H1 (cell line): ENCODE data around the gene RPL36A. TPM values are rescaled to one million over a fixed set of nuclear protein-coding genes. Genes with fewer than 3 reads are reported as not detected.

Source experiments
- CTCF ChIA-PET: fragments of 300-600 bp; sonication (Branson Sonifier 250); formaldehyde crosslinking; loops from one replicate; lab custom pipeline; 2021; ENCODE audit not compliant: partially characterized antibody; lab: Charles Lee
- POLR2A ChIA-PET: fragments of 300-600 bp; sonication (Branson Sonifier 250); formaldehyde crosslinking; loops from one replicate; lab custom pipeline; 2021; ENCODE audit warnings: inconsistent platforms; ENCODE audit not compliant: partially characterized antibody; lab: Charles Lee
- DNase-seq, 2 experiments: peaks; one replicate each; pipeline versions ENCODE4 v3.0.0 to v3.0.0-alpha.2; 2010 to 2022; ENCODE audit warnings: low spot score in 2 of 2, low read depth in 1 of 2, mixed read lengths in 1 of 2
- FAIRE-seq: peaks from 2 replicates; lab custom pipeline; 2011; peaks lifted over from hg19 to GRCh38; lab: Jason Lieb, UNC
- H2AFZ ChIP-seq: 2 replicates; pipeline ENCODE4 v1.8.1; 2012; ENCODE audit warnings: low read length, inconsistent platforms
- H2AK5ac ChIP-seq: 2 replicates; pipeline ENCODE4 v1.6.1; 2013; ENCODE audit warnings: low read depth, low read length
- H2BK120ac ChIP-seq: replicated peaks from 2 replicates; pipeline ENCODE3; 2013; ENCODE audit warnings: low read depth, low read length, inconsistent platforms
- H2BK12ac ChIP-seq: 2 replicates; pipeline ENCODE4 v1.6.1; 2013; ENCODE audit warnings: low read depth, low read length
- H2BK15ac ChIP-seq: 2 replicates; pipeline ENCODE4 v1.6.1; 2013; ENCODE audit warnings: low read length
- H2BK20ac ChIP-seq: 2 replicates; pipeline ENCODE4 v1.6.1; 2013; ENCODE audit warnings: low read length
- H2BK5ac ChIP-seq: 2 replicates; pipeline ENCODE4 v1.6.1; 2013; ENCODE audit warnings: low read depth, low read length
- H3K14ac ChIP-seq: 2 replicates; pipeline ENCODE4 v1.6.1; 2013; ENCODE audit warnings: inconsistent platforms; ENCODE audit not compliant: insufficient read length
- H3K18ac ChIP-seq: 2 replicates; pipeline ENCODE4 v1.6.1; 2013; ENCODE audit warnings: low read length; ENCODE audit errors: extremely low read depth
- H3K23ac ChIP-seq: 2 replicates; pipeline ENCODE4 v1.6.1; 2013; ENCODE audit warnings: inconsistent platforms; ENCODE audit not compliant: insufficient read length
- H3K23me2 ChIP-seq: 2 replicates; pipeline ENCODE4 v1.6.1; 2013; ENCODE audit warnings: low read depth, low read length
- H3K27ac ChIP-seq: 2 replicates; pipeline ENCODE4 v1.6.1; 2011; ENCODE audit warnings: low read depth, low read length, inconsistent platforms
- H3K27me3 ChIP-seq, 4 experiments: replicated peaks in 1 of 4; 1 replicate in 1 of 4; 2 replicates in 3 of 4; pipeline versions ENCODE4 v1.6.1 to v1.8.1; 2011 to 2013; ENCODE audit warnings: low read length in 3 of 4, mild to moderate bottlenecking in 3 of 4, inconsistent platforms in 2 of 4, mixed read lengths in 2 of 4, moderate library complexity in 1 of 4; ENCODE audit not compliant: control insufficient read depth in 3 of 4, insufficient read depth in 3 of 4; ENCODE audit errors: extremely low read depth in 1 of 4
- H3K36me3 ChIP-seq, 4 experiments: 2 replicates each; pipeline versions ENCODE4 v1.6.1 to v1.8.1; 2011 to 2013; ENCODE audit warnings: mild to moderate bottlenecking in 4 of 4, low read length in 3 of 4, moderate library complexity in 2 of 4, control low read depth in 1 of 4, inconsistent platforms in 1 of 4; ENCODE audit not compliant: insufficient read depth in 4 of 4, control insufficient read depth in 2 of 4
- H3K4ac ChIP-seq: replicated peaks from 2 replicates; pipeline ENCODE3; 2013; ENCODE audit warnings: low read length, low read depth, mixed read lengths, inconsistent platforms; ENCODE audit not compliant: insufficient read length
- H3K4me1 ChIP-seq, 4 experiments: replicated peaks in 1 of 4; 1 replicate in 1 of 4; 2 replicates in 3 of 4; pipeline versions ENCODE4 v1.6.1 to v1.8.1; 2011 to 2013; ENCODE audit warnings: low read length in 3 of 4, inconsistent platforms in 2 of 4, mixed read lengths in 1 of 4; ENCODE audit not compliant: insufficient read depth in 4 of 4, control insufficient read depth in 3 of 4
- H3K4me2 ChIP-seq, 2 experiments: 2 replicates each; pipeline versions ENCODE4 v1.6.1 to v1.8.1; 2011 to 2013; ENCODE audit warnings: low read depth in 2 of 2, low read length in 2 of 2, control low read depth in 1 of 2, inconsistent platforms in 1 of 2, mild to moderate bottlenecking in 1 of 2; ENCODE audit not compliant: insufficient read depth in 1 of 2
- H3K4me3 ChIP-seq, 4 experiments: fragments of 200-600, 300-600 bp in 1 of 4; sonication (generic), shearing (Covaris generic), sonication (Bioruptor Twin) in 1 of 4; 2 replicates each; pipeline versions ENCODE4 v1.5.1 to v1.8.1; 2011 to 2016; ENCODE audit warnings: low read length in 4 of 4, low read depth in 3 of 4, control low read depth in 2 of 4, inconsistent platforms in 2 of 4, mild to moderate bottlenecking in 2 of 4, mixed read lengths in 1 of 4, moderate library complexity in 1 of 4; ENCODE audit not compliant: insufficient read depth in 2 of 4; ENCODE audit errors: extremely low read depth in 1 of 4
- H3K56ac ChIP-seq: replicated peaks from 2 replicates; pipeline ENCODE3; 2013; ENCODE audit warnings: low read depth, mild to moderate bottlenecking, mixed read lengths, low read length, inconsistent platforms; ENCODE audit not compliant: insufficient read length
- H3K79me1 ChIP-seq: 2 replicates; pipeline ENCODE4 v1.6.1; 2013; ENCODE audit warnings: low read depth, low read length, control low read depth
- H3K79me2 ChIP-seq, 2 experiments: 2 replicates each; pipeline versions ENCODE4 v1.6.1 to v1.8.1; 2012 to 2013; ENCODE audit warnings: low read length in 2 of 2, mild to moderate bottlenecking in 2 of 2, inconsistent platforms in 1 of 2; ENCODE audit not compliant: insufficient read depth in 2 of 2, control insufficient read depth in 1 of 2
- H3K9ac ChIP-seq, 4 experiments: replicated peaks in 1 of 4; 1 replicate in 1 of 4; 2 replicates in 3 of 4; pipeline versions ENCODE4 v1.6.1 to v1.8.1; 2011 to 2013; ENCODE audit warnings: low read depth in 3 of 4, low read length in 3 of 4, control low read depth in 2 of 4, mild to moderate bottlenecking in 2 of 4, moderate library complexity in 2 of 4, inconsistent platforms in 1 of 4; ENCODE audit errors: extremely low read depth in 1 of 4
- H3K9me3 ChIP-seq, 2 experiments: 2 replicates each; pipeline versions ENCODE4 v1.6.1 to v1.8.1; 2012 to 2013; ENCODE audit warnings: mild to moderate bottlenecking in 2 of 2, moderate library complexity in 2 of 2, control low read depth in 1 of 2, inconsistent platforms in 1 of 2, low read depth in 1 of 2, low read length in 1 of 2, mixed read lengths in 1 of 2; ENCODE audit not compliant: insufficient read depth in 2 of 2
- H4K20me1 ChIP-seq, 2 experiments: replicated peaks in 1 of 2; 2 replicates each; pipeline versions ENCODE3 to v1.8.1; 2011 to 2013; ENCODE audit warnings: inconsistent platforms in 2 of 2, low read length in 2 of 2, mild to moderate bottlenecking in 1 of 2; ENCODE audit not compliant: insufficient read depth in 2 of 2, control insufficient read depth in 1 of 2
- H4K5ac ChIP-seq: 2 replicates; pipeline ENCODE4 v1.6.1; 2013; ENCODE audit warnings: low read length, low read depth, mixed read lengths, inconsistent platforms; ENCODE audit not compliant: insufficient read length
- H4K8ac ChIP-seq: 2 replicates; pipeline ENCODE4 v1.8.0; 2013; ENCODE audit warnings: mild to moderate bottlenecking, moderate library complexity, low read length, inconsistent platforms; ENCODE audit not compliant: insufficient read depth; ENCODE audit errors: extremely low read depth
- H4K91ac ChIP-seq: replicated peaks from 2 replicates; pipeline ENCODE3; 2013; ENCODE audit warnings: low read length, mixed read lengths, inconsistent platforms; ENCODE audit not compliant: insufficient read length
- HDAC2 ChIP-seq, 2 experiments: fragments of 300-600 bp in 1 of 2; sonication (generic) in 1 of 2; IDR thresholded peaks; 2 replicates each; pipeline ENCODE4 v1.6.1; 2011 to 2012; ENCODE audit warnings: low read depth in 2 of 2, low read length in 2 of 2, mild to moderate bottlenecking in 2 of 2, moderate library complexity in 2 of 2, borderline replicate concordance in 1 of 2, inconsistent platforms in 1 of 2
- POLR2A ChIP-seq, 2 experiments: IDR thresholded peaks; 1 replicate in 1 of 2; 2 replicates in 1 of 2; pipeline ENCODE4 v1.6.1; 2011; ENCODE audit warnings: low read depth in 2 of 2, low read length in 2 of 2, mild to moderate bottlenecking in 2 of 2; ENCODE audit errors: control extremely low read depth in 1 of 2
- WGBS, 2 experiments: shearing (Covaris generic) in 1 of 2; methylation state at CpG; one replicate each; pipeline versions ENCODE4 v1.1.6 to v1.1.7; 2013 to 2015; ENCODE audit warnings: low lambda C conversion rate in 2 of 2, mixed read lengths in 2 of 2, inconsistent platforms in 1 of 2, low coverage in 1 of 2, missing lambda C conversion rate in 1 of 2; ENCODE audit not compliant: insufficient replicate concordance in 2 of 2, insufficient coverage in 1 of 2, insufficient read length in 1 of 2; ENCODE audit errors: extremely low coverage in 1 of 2, missing lambda C conversion rate in 1 of 2; 5-methylcytosine and 5-hydroxymethylcytosine counted together
- polyA plus RNA-seq, 7 experiments: library from polyadenylated mRNA; depleted of rRNA in 3 of 7; stranded (reverse) in 5 of 7; unstranded in 2 of 7; fragments of >200 nt in 5 of 7; fragments of 200-250 nt in 2 of 7; gene quantifications; 1 replicate in 5 of 7; 2 replicates in 1 of 7; 4 replicates in 1 of 7; pipeline versions ENCODE4 v1.2.1 to v1.2.3, GENCODE V29; 2011 to 2013; ENCODE audit warnings: missing spikeins in 2 of 7, mixed read lengths in 2 of 7
- total RNA-seq: library from RNA; stranded (reverse); fragmentation: NEBNext Ultra II Directional; extraction: Animal tissue kit (Norgen Biotek cat#: 25700); gene quantifications from 2 replicates; pipeline ENCODE4 v1.2.1, GENCODE V29; 2021

RPL36A gene
- total and polyA plus RNA-seq, 2 of the 8 experiments (the other 6 are each of a cell fraction or from before 2014, with no cell fraction given) = 271 to 1,587 TPM

DNA sequence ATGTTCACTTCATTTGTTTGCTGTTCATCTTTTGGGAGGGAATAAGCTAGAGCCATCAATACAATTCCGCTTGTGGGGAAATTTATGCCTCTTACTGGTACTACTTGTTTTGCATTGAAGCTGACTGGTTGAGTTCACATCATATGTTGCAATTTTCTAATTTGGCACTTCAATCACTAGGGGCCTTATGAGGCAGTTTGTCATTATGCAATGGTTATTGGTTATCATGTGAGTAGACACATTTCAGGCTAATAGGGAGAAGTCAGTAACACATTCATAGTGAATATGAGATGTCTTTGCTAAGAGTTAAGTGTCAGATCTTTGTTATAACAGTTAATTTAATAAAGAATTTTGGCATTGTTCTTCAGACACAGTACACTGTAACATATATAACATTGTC, 5.0 kb downstream of the RPL36A start:
- POLR2A ChIA-PET = interaction anchor here (0.9 to 2.5 kb wide), 8 partner anchors 9 to 47 kb away, joined by 3 to 14 read pairs (median 4); partner anchors contain the start of genes GLA, HNRNPH2 and TIMM8A

More for the DNA sequence above, 5.0 kb downstream of the RPL36A start:
- Histone ChIP-seq H3K56ac (no peak overlapping the region), H3K9ac (no peak overlapping the region), H4K5ac (no peak overlapping the region), H2BK5ac (no peak overlapping the region), H3K79me2 (peaks cover 0 to 23% of the 10 kb centered on the region in 2 experiments; a peak in 2 of 4 replicates), H3K23me2 (peaks cover 1% of the 10 kb centered on the region; the same call in 1 of the 2 replicates), H3K27me3 (no peaks in the 10 kb centered on the region), H2BK120ac (no peak overlapping the region), H3K23ac (no peak overlapping the region), H3K9me3 (no peaks in the 10 kb centered on the region), H3K14ac (no peak overlapping the region), H4K20me1 (peaks cover 0 to 2% of the 10 kb centered on the region in 2 experiments), H3K4me3 (no peak overlapping the region), H2BK12ac (no peak overlapping the region), H3K4me1 (no peaks in the 10 kb centered on the region; a peak in 1 of 7 replicates), H2AFZ (no peak overlapping the region), H3K18ac (no peak overlapping the region), H3K79me1 (no peaks in the 10 kb centered on the region), H3K4me2 (no peak overlapping the region), H3K27ac (no peak overlapping the region), H3K4ac (no peak overlapping the region), H3K36me3 (peaks cover 6 to 49% (median 21%) of the 10 kb centered on the region in 4 experiments), H2BK20ac (no peak overlapping the region), H4K91ac (no peak overlapping the region), H4K8ac (no peak overlapping the region), H2BK15ac (no peak overlapping the region), H2AK5ac (no peak overlapping the region)
- 86% methylated on average over 1 of the region's 1 CpG; no CpG with 5 or more reads in 1 of the 2 experiments for WGBS, 2 experiments
- DNase-seq (no peak), FAIRE-seq (no peak)
- CTCF ChIA-PET = interaction anchor here (1.4 kb wide), 1 partner anchor 38 kb away, joined by 3 read pairs; no protein-coding TSS in a partner anchor
- TF ChIP-seq POLR2A (IDR thresholded peaks at IDR 0.05; ENCODE audit: control extremely low read depth in 1 of 2, low read depth in 2 of 2, low read length in 2 of 2) (peak in 1 of 2 experiments; percentile 53; a peak in 1 of 3 replicates), HDAC2 (IDR thresholded peaks at IDR 0.05; ENCODE audit: borderline replicate concordance in 1 of 2, low read depth in 2 of 2, low read length in 2 of 2) (no peak)
